ENCODE results near the gene TIE1. TPM values are rescaled to one million over a fixed set of nuclear protein-coding genes. Genes with fewer than 3 reads are reported as not detected.
A peak's percentile ranks its signal among the peaks of the same experiment; 100 is the strongest.

The TIE1 gene
- total and polyA plus RNA-seq, 2 of the 13 experiments (the other 11 are each of a cell fraction or from before 2014, with no cell fraction given): 0.58 to 0.84 TPM

GRCh38 chr1:43358746-43359693, 58.2 kb downstream of the TIE1 start, which contains the start of gene CDC20 (continued):
- 0 out of 2 replicates have a peak, but pooled peaks have one; percentile 25 for TF ChIP-seq ZNF503 (CRISPR knock-in tag; IDR thresholded peaks at IDR 0.05)
- TF ChIP-seq ZBTB46 (CRISPR knock-in tag; IDR thresholded peaks at IDR 0.05; ENCODE audit: borderline replicate concordance): no peak
- TF ChIP-seq ZBTB39 (CRISPR knock-in tag; IDR thresholded peaks at IDR 0.05): peak; percentile 33; the same call in 1 of the 2 replicates
- peak; percentile 94 for TF ChIP-seq SP2 (CRISPR knock-in tag; IDR thresholded peaks at IDR 0.05)
- TF ChIP-seq ZNF850 (CRISPR knock-in tag; conservative IDR thresholded peaks at IDR 0.05): no peak
- no peak for TF ChIP-seq CEBPG (CRISPR knock-in tag; IDR thresholded peaks at IDR 0.05)
- TF ChIP-seq ZNF224 (CRISPR knock-in tag; IDR thresholded peaks at IDR 0.05): no peak
- TF ChIP-seq HMG20A (CRISPR knock-in tag; IDR thresholded peaks at IDR 0.05; ENCODE audit: borderline replicate concordance): no peak
- no peak for TF ChIP-seq MTF1 (CRISPR knock-in tag; IDR thresholded peaks at IDR 0.05)
- TF ChIP-seq ZNF143 (CRISPR knock-in tag; IDR thresholded peaks at IDR 0.05): no peak
- no peak for TF ChIP-seq SKI (IDR thresholded peaks at IDR 0.05; ENCODE audit: partially characterized antibody)
- no peak for TF ChIP-seq IRF1 (CRISPR knock-in tag; IDR thresholded peaks at IDR 0.05; ENCODE audit: low read depth)
- TF ChIP-seq ZNF713 (CRISPR knock-in tag; IDR thresholded peaks at IDR 0.05): no peak
- no peak for TF ChIP-seq IKZF5 (CRISPR knock-in tag; IDR thresholded peaks at IDR 0.05)
- 0 out of 2 replicates have a peak, but pooled peaks have one; percentile 68 for TF ChIP-seq ZNF674 (CRISPR knock-in tag; IDR thresholded peaks at IDR 0.05; ENCODE audit: low read depth)
- no peak for TF ChIP-seq RFX3 (CRISPR knock-in tag; IDR thresholded peaks at IDR 0.05)
- TF ChIP-seq KDM2A (CRISPR knock-in tag; IDR thresholded peaks at IDR 0.05; ENCODE audit: borderline replicate concordance, low read depth): peak; percentile 80; the same call in 1 of the 2 replicates
- TF ChIP-seq MTF2 (CRISPR knock-in tag; IDR thresholded peaks at IDR 0.05; ENCODE audit: borderline replicate concordance): no peak
- no peak; the same call in 1 of the 2 replicates for TF ChIP-seq PATZ1 (CRISPR knock-in tag; IDR thresholded peaks at IDR 0.05)

Data from HepG2 (cell line).